HG02938 (cell line): Measurements from ENCODE around the gene SCN5A.

ENCODE experiments used
- ATAC-seq: cut with Tn5 transposase; IDR thresholded peaks from one replicate; pipeline ENCODE4 v1.9.1; 2021; ENCODE audit warnings: mild to moderate bottlenecking, moderate library complexity; ENCODE audit not compliant: unreplicated experiment

SCN5A gene

GRCh38 chr3:38563070-38563885 is 86.2 kb downstream of the SCN5A start:
- ATAC-seq: no peak

DNA sequence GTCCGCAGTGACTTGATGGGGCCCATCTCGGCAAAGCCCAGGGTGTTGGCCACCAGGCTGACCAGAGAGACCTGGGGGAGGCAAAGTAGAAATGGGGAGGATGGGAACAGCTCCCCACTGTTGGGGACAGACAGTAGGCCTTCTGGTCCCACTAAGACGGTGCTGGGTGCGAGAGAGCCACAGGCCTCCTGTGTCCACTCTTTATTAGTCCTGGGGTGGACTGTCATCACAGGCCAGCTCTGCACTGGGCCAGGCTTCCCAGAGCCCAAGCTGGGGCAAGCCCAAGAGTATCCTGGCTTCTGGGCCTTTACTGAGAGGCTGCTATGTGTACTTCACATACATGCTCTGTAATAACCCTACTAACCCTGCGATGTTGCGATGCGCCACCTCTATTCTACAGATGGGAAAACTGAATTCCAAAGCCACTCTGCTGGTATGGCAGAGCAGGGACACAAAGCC is 87.0 kb downstream of the SCN5A start:
- no peak for ATAC-seq

DNA sequence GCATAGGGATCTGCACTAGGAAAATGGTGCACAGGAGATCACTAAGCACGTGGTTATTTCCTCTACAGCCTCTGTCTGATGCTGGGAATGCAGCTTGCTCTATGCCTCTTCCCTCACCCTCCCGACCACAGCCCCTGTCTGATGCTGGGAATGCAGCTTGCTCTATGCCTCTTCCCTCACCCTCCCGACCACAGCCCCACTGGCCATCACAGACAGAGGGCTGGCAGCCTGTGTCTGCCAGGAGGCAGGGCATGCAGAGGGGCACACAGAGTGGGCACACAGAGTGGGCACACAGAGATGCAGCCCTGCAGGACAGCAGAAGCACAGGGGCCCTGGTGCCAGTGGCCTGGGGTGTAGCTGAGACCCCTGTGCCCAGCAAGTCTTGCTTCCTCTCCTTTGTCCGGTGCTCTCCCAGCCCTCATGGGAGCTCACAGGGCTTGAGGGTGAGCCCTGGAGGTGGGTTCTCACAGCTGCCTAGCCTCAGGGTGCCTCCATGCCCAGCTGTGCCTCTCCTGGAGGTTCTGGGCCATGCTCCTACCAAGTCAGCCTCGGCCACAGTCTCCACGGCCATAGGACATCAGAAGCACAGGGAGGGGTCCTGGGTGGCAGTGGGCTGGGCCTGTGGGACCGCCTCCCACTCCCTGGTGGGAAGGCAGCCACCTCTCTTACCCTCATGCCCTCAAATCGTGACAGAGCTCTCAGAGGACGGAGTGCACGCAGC is 87.6 kb downstream of the SCN5A start:
- ATAC-seq: no peak

DNA sequence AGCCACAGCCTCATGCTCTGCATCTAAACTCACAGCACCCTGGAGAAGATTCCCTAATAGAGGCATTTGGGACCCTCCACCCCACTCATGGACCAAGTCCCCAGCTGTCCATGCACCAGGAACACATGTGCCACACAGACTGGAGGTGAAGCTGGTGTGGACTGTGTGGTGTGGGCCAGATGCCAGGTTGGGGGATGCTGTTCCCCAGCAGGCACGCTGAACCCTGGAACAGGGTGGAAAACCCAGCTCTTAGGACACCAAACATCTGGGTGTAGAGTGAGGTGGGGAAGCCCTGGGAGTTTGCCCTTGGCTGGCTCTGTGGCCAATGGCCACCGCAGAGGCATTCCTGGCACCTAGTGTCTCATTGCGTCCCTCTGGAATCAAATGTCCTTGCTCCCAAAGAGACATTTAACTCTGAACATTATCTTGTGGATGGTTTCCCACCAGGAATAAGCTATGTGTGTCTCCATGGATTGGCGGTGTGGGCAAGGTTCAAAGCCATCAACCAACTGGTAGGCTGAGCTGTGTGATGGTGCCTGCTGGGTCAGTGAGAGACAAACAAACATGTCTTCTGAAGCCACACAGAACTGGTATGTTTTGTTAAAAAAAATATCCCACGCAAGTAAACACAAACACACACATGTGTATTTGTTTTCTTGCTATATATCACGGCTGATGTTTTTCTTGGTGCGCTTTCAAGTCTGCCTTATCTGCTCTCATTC is 88.3 kb downstream of the SCN5A start:
- ATAC-seq: no peak

DNA sequence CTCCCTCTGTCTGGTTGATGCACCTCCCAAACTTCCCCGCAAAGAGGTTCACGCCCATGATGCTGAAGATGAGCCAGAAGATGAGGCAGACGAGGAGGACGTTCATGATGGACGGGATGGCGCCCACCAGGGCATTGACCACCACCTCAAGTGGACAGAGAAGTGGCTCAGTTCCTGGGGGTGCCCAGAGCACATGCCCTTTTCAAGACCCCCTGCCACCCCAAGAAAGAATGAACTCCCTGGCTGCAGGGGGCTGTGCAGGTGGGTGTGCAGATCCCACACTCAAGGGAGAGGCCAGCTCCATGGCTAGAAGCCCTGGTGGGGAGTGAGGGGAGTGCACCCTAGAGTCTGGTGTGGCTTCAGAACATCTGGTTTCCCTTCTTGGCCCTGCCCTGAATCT is 89.2 kb downstream of the SCN5A start:
- ATAC-seq: no peak

DNA sequence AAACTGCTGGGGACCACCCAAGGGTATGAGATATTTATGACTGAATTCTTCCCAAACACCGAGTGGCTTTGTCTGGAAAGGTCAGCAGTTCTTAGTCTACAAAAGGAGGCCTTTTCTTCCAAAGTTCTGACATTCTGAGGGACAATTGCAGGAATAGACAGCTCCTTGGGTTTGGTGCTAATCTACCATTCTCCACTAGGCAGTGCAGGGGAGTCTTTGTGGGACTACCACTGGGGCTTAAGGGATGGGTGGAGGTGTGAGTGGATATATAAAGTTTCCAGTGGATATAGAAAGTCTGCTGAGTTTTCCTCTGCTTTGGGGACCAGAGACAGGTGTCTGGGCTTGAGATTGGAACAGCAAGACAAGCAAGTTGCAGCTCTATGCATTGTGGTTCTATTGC is 90.6 kb downstream of the SCN5A start:
- ATAC-seq: no peak

GRCh38 chr3:38556640-38557358 is 92.7 kb downstream of the SCN5A start:
- ATAC-seq: no peak

DNA sequence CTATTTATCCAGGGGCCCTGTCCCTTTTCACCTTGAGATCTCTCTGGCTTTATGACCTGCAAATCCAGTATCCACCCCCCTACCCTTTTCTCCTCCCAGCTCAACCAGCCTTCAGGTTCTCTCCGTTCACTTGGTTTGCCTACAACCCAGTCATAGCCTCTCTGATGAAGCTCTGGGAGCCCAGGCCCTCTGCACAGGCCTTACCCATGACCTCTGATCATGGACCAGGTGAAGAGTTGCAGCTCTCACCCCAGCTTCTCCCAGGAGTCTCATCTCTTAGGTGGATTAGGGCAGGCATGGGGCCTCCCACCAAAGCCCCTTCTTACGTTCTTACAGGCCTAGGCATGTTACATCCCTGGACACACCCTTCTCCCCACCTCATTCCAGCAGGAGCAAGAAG is 93.6 kb downstream of the SCN5A start:
- no peak for ATAC-seq

GRCh38 chr3:38555149-38555840 is 94.2 kb downstream of the SCN5A start:
- ATAC-seq: no peak

GRCh38 chr3:38554127-38554827 is 95.2 kb downstream of the SCN5A start:
- no peak for ATAC-seq

DNA sequence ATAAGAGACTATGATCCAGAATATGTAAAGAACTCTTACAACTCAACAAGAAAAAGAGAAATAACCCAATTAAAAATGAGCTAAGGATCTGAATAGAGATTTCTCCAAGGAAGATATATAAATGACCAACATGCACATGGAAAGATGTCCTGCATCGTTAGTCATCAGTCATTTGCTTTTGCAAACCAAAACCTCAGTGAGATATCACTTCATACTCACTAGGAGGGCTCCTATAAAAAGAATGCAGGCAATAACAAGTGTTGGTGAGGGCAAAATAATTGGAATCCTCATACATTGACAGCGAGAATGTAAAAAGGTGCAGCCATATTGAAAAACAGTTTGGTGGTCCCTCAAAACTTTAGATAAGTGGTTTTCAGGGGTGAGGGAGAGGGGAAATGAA is 96.4 kb downstream of the SCN5A start:
- no peak for ATAC-seq

DNA sequence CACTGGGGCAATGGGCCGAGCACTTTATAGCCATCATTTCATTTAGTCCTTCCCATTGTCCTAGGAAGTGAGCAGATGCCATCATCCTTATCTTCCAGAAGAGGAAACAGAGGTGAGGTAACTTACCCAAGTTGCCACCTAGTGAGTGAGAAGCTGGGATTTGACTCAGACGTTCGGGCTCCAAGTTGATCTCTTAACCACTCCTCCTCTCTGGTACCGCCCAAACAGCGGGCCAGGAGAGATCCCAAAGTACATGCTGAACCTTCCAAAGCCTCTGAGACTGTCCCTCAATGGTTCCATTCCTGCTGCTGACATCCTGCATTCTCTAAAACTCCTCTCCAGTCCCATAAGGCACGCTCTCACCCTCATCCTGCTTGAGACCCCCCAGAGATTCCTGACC is 97.1 kb downstream of the SCN5A start:
- no peak for ATAC-seq

GRCh38 chr3:38551026-38551832 is 98.3 kb downstream of the SCN5A start:
- ATAC-seq: no peak

GRCh38 chr3:38549957-38550840 is 99.3 kb downstream of the SCN5A start:
- ATAC-seq: no peak

DNA sequence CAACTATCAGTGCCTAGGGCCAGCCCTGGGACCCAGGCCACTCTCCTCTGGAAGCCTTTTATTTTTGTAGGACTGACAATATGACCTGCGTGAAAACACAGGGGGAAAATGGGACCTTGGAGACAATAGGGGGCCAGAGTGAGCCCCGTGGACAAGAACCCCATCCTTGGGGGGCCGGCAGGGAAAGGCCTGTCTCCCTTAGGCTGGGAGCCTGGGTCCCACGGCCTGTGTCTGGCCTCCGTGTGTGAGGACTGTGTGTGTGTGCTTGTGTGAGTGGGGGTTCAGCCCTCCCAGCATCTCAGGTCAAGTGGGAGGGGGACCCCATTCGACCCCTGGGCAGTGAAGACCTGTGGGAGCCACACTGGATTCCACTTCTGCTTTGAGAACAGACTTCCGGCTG is 100.0 kb downstream of the SCN5A start:
- no peak for ATAC-seq

GRCh38 chr3:38549082-38549481 is 100.4 kb downstream of the SCN5A start:
- ATAC-seq: no peak

- ATAC-seq: no peak
Measured at GRCh38 chr3:38548154-38548931, 101.1 kb downstream of the SCN5A start.
